ENCODE results near the gene DAGLA.
A peak's percentile ranks its signal among the peaks of the same experiment; 100 is the strongest.

Gene DAGLA

GRCh38 chr11:61679893-61680621 is at the start of gene DAGLA:
TSS of gene DAGLA (plus strand) at chr11:61680391. CDS start at chr11:61720156, 39,765 bp downstream.
- H3K9me3 ChIP-seq (ENCODE audit: low read length), result no peaks in the 10 kb centered on the region

GRCh38 chr11:61632096-61632495 is 48.1 kb upstream of the DAGLA start:
- Histone ChIP-seq H2AFZ (ENCODE audit: low read depth, low read length) (peak overlapping the region; percentile 11), H3K36me3 (ENCODE audit: insufficient read depth, low read length) (no peaks in the 10 kb centered on the region), H3K9me3 (ENCODE audit: low read length) (no peaks in the 10 kb centered on the region), H3K27me3 (ENCODE audit: insufficient read depth, low read length) (no peaks in the 10 kb centered on the region), H3K4me3 (ENCODE audit: low read length) (no peak overlapping the region), H3K4me1 (ENCODE audit: insufficient read depth, low read length) (peaks cover 28% of the 10 kb centered on the region)

More at GRCh38 chr11:61679893-61680621, at the start of gene DAGLA:
- Histone ChIP-seq H3K27me3 (ENCODE audit: insufficient read depth, low read length) (peaks cover 18% of the 10 kb centered on the region), H3K4me3 (ENCODE audit: low read length) (peak within 1 kb of the TSS; percentile 56), H3K36me3 (ENCODE audit: insufficient read depth, low read length) (no peaks in the 10 kb centered on the region), H3K4me1 (ENCODE audit: insufficient read depth, low read length) (peaks cover 15% of the 10 kb centered on the region), H2AFZ (ENCODE audit: low read depth, low read length) (no peak within 1 kb of the TSS)

GRCh38 chr11:61635304-61635703 is 44.9 kb upstream of the DAGLA start:
- H3K27me3 ChIP-seq (ENCODE audit: insufficient read depth, low read length), result no peaks in the 10 kb centered on the region
- H3K36me3 ChIP-seq (ENCODE audit: insufficient read depth, low read length), result no peaks in the 10 kb centered on the region
- no peaks in the 10 kb centered on the region for H3K9me3 ChIP-seq (ENCODE audit: low read length)
- peaks cover 20% of the 10 kb centered on the region for H3K4me1 ChIP-seq (ENCODE audit: insufficient read depth, low read length)
- no peak overlapping the region for H3K4me3 ChIP-seq (ENCODE audit: low read length)
- H2AFZ ChIP-seq (ENCODE audit: low read depth, low read length), result no peak overlapping the region

GRCh38 chr11:61635787-61636186 is 44.4 kb upstream of the DAGLA start:
- no peaks in the 10 kb centered on the region for H3K27me3 ChIP-seq (ENCODE audit: insufficient read depth, low read length)
- peaks cover 25% of the 10 kb centered on the region for H3K4me1 ChIP-seq (ENCODE audit: insufficient read depth, low read length)
- H3K36me3 ChIP-seq (ENCODE audit: insufficient read depth, low read length), result no peaks in the 10 kb centered on the region
- H3K9me3 ChIP-seq (ENCODE audit: low read length), result no peaks in the 10 kb centered on the region
- H2AFZ ChIP-seq (ENCODE audit: low read depth, low read length), result no peak overlapping the region
- no peak overlapping the region for H3K4me3 ChIP-seq (ENCODE audit: low read length)

GRCh38 chr11:61636676-61637075 is 43.5 kb upstream of the DAGLA start:
- Histone ChIP-seq H3K4me3 (ENCODE audit: low read length) (no peak overlapping the region), H2AFZ (ENCODE audit: low read depth, low read length) (no peak overlapping the region), H3K27me3 (ENCODE audit: insufficient read depth, low read length) (no peaks in the 10 kb centered on the region), H3K9me3 (ENCODE audit: low read length) (peaks cover 2% of the 10 kb centered on the region), H3K4me1 (ENCODE audit: insufficient read depth, low read length) (peaks cover 27% of the 10 kb centered on the region), H3K36me3 (ENCODE audit: insufficient read depth, low read length) (no peaks in the 10 kb centered on the region)

- Histone ChIP-seq H3K4me1 (ENCODE audit: insufficient read depth, low read length) (peaks cover 21% of the 10 kb centered on the region), H3K9me3 (ENCODE audit: low read length) (peaks cover 2% of the 10 kb centered on the region), H2AFZ (ENCODE audit: low read depth, low read length) (no peak overlapping the region), H3K36me3 (ENCODE audit: insufficient read depth, low read length) (no peaks in the 10 kb centered on the region), H3K4me3 (ENCODE audit: low read length) (no peak overlapping the region), H3K27me3 (ENCODE audit: insufficient read depth, low read length) (no peaks in the 10 kb centered on the region)
Observed at GRCh38 chr11:61637277-61637676, 42.9 kb upstream of the DAGLA start.

- H3K4me3 ChIP-seq (ENCODE audit: low read length), result no peak overlapping the region
- no peaks in the 10 kb centered on the region for H3K36me3 ChIP-seq (ENCODE audit: insufficient read depth, low read length)
- no peak overlapping the region for H2AFZ ChIP-seq (ENCODE audit: low read depth, low read length)
- peaks cover 15% of the 10 kb centered on the region for H3K4me1 ChIP-seq (ENCODE audit: insufficient read depth, low read length)
- H3K9me3 ChIP-seq (ENCODE audit: low read length), result peaks cover 2% of the 10 kb centered on the region
- no peaks in the 10 kb centered on the region for H3K27me3 ChIP-seq (ENCODE audit: insufficient read depth, low read length)
Observed at GRCh38 chr11:61639816-61640443, 40.3 kb upstream of the DAGLA start.

- Histone ChIP-seq H2AFZ (ENCODE audit: low read depth, low read length) (no peak overlapping the region), H3K27me3 (ENCODE audit: insufficient read depth, low read length) (no peaks in the 10 kb centered on the region), H3K4me1 (ENCODE audit: insufficient read depth, low read length) (peaks cover 15% of the 10 kb centered on the region), H3K9me3 (ENCODE audit: low read length) (peaks cover 2% of the 10 kb centered on the region), H3K36me3 (ENCODE audit: insufficient read depth, low read length) (no peaks in the 10 kb centered on the region), H3K4me3 (ENCODE audit: low read length) (no peak overlapping the region)
Observed at GRCh38 chr11:61642162-61642561, 38.0 kb upstream of the DAGLA start.

GRCh38 chr11:61645179-61645868 is 34.9 kb upstream of the DAGLA start:
- no peak overlapping the region for H3K4me3 ChIP-seq (ENCODE audit: low read length)
- peaks cover 6% of the 10 kb centered on the region for H3K4me1 ChIP-seq (ENCODE audit: insufficient read depth, low read length)
- no peaks in the 10 kb centered on the region for H3K27me3 ChIP-seq (ENCODE audit: insufficient read depth, low read length)
- no peaks in the 10 kb centered on the region for H3K36me3 ChIP-seq (ENCODE audit: insufficient read depth, low read length)
- H3K9me3 ChIP-seq (ENCODE audit: low read length), result peaks cover 2% of the 10 kb centered on the region
- no peak overlapping the region for H2AFZ ChIP-seq (ENCODE audit: low read depth, low read length)

GRCh38 chr11:61647529-61647928 is 32.7 kb upstream of the DAGLA start:
- Histone ChIP-seq H3K36me3 (ENCODE audit: insufficient read depth, low read length) (no peaks in the 10 kb centered on the region), H2AFZ (ENCODE audit: low read depth, low read length) (no peak overlapping the region), H3K9me3 (ENCODE audit: low read length) (no peaks in the 10 kb centered on the region), H3K4me1 (ENCODE audit: insufficient read depth, low read length) (peaks cover 2% of the 10 kb centered on the region), H3K27me3 (ENCODE audit: insufficient read depth, low read length) (no peaks in the 10 kb centered on the region), H3K4me3 (ENCODE audit: low read length) (no peak overlapping the region)

- H2AFZ ChIP-seq (ENCODE audit: low read depth, low read length), result no peak overlapping the region
- peaks cover 2% of the 10 kb centered on the region for H3K4me1 ChIP-seq (ENCODE audit: insufficient read depth, low read length)
- H3K9me3 ChIP-seq (ENCODE audit: low read length), result no peaks in the 10 kb centered on the region
- H3K27me3 ChIP-seq (ENCODE audit: insufficient read depth, low read length), result no peaks in the 10 kb centered on the region
- H3K36me3 ChIP-seq (ENCODE audit: insufficient read depth, low read length), result no peaks in the 10 kb centered on the region
- no peak overlapping the region for H3K4me3 ChIP-seq (ENCODE audit: low read length)
Observed at GRCh38 chr11:61650781-61651571, 29.2 kb upstream of the DAGLA start.

GRCh38 chr11:61652135-61652534 is 28.1 kb upstream of the DAGLA start:
- peaks cover 6% of the 10 kb centered on the region for H3K4me1 ChIP-seq (ENCODE audit: insufficient read depth, low read length)
- no peaks in the 10 kb centered on the region for H3K27me3 ChIP-seq (ENCODE audit: insufficient read depth, low read length)
- no peaks in the 10 kb centered on the region for H3K36me3 ChIP-seq (ENCODE audit: insufficient read depth, low read length)
- no peak overlapping the region for H2AFZ ChIP-seq (ENCODE audit: low read depth, low read length)
- H3K9me3 ChIP-seq (ENCODE audit: low read length), result no peaks in the 10 kb centered on the region
- H3K4me3 ChIP-seq (ENCODE audit: low read length), result no peak overlapping the region
